Measurements from ENCODE around the gene PRKACB.
A peak's percentile ranks its signal among the peaks of the same experiment; 100 is the strongest.
"Not testable (repeated sequence)": the region's sequence is repeated elsewhere in the genome, so short reads cannot be mapped to it uniquely, and the experiment has no call there.

PRKACB gene

DNA sequence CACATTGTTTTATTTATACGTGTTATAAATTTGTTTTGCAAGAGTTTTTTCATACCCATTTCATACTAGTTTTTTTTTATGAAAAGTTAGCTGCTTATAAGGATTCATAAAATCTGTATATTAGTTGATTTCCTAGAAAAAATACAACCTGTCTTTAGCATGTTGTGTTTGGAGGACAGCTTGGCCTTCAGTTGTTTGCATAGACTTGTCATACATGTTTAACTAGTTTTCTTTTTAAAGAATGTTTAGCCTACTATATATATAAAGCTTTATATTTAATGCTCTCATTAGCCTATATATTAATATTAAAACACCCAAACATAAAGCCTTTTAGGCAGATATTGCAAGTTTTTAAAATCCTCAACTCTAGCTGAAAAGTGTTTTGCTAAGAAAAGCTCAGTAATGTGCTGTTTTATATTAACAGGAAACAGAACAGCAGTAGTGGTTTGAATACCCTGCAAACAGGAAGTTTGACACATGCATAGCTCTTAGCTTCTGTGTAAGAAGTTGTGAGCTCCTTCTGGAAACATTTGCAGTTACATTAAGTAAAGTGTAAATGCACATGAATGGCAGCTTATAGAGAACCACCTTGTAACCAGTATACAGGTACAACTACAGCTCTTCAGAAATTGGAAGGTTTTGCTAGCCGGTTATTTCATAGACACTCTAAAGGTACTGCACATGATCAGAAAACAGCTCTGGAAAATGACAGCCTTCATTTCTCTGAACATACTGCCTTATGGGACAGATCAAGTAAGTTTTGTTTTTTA lies at the start of gene PRKACB:
Gene PRKACB, plus strand, starts transcription at position 476 of the 770 bp plus-strand sequence. Its CDS starts 91 bp downstream, at position 567.
- DNase-seq (ENCODE audit: low spot score): peak; percentile 24

DNA sequence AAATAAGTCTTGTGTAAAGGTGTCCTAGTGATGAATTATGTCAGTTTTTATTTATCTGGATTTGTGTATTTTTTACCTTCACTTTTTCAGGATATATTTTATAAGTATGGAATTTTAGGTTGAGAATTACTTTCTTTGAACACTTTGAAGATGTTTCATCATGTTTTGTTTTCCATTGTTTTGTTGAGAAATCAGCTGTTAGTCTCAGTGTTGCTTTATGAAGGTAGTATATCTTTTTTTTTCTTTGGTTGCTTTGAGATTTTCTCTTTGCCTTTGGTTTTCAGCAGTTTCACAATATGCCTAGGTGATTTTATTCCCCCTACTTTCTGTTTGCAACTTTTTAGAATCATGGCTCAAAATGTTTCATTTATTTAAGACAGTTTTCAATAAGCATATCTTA lies 48.8 kb upstream of the PRKACB start:
- DNase-seq (ENCODE audit: low spot score): no peak

DNA sequence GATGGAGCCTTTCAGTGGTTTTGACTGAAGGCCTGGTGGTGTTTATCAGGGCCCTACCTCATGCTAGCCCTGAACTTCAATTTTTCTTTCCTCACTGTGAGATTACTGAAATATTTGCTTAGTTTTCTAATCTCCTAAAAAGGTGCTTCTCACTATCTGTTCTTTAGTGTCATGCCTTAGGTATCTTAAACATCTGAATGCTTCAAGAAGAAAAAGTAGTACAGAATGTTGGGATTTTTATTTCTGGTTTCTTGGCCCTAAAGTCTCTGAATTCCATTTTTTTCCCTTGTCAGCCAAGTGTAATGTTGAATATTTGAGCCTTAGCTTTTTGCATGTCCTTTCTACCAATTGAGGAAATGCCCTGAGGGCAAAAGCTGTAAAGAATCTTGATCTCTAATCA lies 47.9 kb upstream of the PRKACB start:
- DNase-seq (ENCODE audit: low spot score): no peak

DNA sequence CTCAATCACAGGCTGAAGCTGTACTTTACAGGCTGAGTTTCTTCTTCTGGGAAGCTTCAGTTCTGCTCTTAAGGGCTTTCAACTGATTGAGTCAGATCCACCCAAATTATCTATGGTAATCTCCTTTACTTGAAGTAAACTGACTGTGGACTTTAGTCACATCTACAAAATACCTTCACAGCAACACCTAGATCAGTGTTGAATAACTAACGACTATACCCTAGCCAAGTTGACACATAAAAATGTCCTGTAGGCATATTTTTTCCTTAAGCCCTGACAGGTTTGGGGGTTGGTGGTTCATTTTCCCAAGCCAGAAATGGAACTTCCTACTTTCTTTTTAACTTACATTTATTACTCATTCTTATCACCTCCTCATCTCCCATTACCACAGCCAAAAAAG lies 42.9 kb upstream of the PRKACB start:
- no peak for DNase-seq (ENCODE audit: low spot score)

DNA sequence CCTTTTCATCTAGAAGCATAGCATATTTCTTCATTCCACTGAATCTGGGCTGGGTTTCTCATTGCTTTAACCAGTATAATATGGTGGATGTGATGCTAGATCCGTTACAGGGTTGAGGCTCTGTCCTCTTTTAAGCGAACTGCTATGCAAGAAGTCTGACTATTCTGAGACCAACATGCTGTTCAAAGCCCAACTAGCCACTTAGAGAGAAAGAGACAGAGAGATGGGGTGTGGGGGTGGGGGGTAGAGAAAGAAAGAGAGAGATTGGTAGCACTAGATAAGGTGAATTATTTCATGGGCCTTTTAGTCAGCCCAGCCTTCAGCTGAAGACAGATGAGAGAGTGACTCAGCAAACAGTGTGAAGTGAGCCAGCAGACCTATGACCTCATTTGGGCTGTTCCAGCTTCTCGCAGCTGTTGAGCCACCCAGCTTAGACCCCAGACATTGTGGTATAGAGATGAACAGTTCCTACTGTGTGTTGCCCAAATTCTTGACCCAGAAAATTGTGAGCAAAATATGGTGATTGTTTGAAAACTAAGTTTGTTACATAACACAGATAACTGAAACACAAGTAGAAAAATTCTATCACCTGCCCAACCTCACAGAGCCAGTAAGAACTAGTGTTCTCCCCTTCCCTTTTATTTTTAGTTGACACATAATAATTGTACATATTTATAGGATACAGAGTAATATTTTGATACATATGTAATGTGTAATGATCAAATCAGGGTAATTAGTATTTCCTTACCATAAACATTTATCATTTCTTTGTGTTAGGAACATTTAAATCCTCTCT lies 40.7 kb upstream of the PRKACB start:
- DNase-seq (ENCODE audit: low spot score): peak; percentile 50

DNA sequence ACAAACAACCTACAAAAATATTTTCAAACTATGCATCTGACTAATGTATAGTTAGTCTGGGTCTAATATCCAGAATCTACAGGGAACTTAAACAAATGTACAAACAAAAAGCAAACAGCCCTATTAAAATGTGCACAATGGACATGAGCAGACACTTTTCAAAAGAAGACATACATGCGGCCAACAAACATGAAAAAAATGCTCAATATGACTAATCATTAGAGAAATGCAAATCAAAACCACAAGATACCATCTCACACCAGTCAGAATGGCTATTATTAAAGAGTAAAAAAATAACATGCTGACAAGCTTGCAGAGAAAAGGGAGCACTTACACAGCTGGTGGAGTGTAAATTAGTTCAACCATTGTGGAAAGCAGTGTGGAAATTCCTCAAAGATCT lies 36.5 kb upstream of the PRKACB start:
- DNase-seq (ENCODE audit: low spot score): not testable (repeated sequence)

DNA sequence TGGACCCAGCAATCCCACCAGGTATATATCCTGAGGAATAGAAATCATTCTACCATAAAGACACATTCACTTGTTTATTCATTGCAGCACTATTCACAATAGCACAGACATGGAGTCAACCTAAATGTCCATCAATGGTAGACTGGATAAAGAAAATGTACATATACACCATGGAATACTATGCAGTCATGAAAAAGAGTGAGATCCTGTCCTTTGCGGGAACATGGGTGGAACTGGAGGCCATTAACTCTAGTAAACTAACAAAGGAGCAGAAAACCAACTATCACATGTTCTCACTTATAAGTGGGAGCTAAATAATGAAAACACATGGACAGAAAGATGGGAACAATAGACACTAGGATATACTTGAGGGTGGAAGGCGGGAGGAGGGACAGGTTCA lies 36.1 kb upstream of the PRKACB start:
- DNase-seq (ENCODE audit: low spot score): no peak

DNA sequence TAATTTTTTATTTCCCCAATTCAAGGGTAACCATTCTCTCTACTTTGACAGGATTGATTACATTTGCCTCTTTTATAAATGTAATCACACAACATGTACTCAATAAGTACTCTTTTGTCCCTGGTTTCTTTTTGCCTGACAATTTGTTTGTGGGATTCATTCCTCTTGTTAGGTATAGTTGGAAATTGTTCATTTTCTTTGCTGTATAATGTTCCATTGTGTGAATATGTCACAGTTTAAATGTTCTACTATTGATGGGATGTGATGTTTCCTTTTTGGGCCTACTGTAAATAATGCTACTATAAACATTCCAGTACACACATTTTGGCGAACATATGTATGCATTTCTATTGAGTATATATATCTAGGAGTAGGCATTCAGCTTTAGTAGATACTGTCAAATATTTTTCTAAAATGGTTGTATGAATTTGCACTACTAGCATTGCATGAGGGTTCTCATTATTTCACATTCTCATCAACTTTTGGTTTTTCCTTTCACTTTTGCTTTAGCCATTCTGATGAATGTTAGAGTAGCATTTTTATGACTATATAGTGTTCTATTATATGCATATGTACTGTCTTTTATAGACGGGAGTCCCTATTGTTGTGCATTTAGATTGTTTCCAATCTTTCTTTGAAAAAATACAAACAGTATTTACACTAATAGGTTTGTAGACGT lies 35.0 kb upstream of the PRKACB start:
- DNase-seq (ENCODE audit: low spot score): no peak

DNA sequence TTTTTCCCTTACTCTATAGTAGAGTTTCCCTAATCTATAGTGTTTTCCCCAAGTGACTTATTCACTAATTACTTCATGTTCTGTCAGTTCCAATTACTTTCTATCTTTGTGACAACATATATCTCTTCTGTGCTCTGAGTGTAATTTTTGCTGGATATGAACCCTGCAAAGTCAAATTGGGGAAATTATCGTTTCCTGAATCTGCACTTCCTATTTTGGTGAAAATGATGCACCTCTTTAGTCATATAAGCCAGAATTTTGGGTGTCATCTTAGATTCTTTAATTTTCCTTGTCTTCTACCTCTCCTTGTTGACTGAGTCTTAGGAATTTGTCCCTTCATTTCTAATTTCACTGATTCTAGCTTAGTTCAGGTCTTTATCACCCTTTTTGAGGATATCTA lies 33.4 kb upstream of the PRKACB start:
- no peak for DNase-seq (ENCODE audit: low spot score)

DNA sequence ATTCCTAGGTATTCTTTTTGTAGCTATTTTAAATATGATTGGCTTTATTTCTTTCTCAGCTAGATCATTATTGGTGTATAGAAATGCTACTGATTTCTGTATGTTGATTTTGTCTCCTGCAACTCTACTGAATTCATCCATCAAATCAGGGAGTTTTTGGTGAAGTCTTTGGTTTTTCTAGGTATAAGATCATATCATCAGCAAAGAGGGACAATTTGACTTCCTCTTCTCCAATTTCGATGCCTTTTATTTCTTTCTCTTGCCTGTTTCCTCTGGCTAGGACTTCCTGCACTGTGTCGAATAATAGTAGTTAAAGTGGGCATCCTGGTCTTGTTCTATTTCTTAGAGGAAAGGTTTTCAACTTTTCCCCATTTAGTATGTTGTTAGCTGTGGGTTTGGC lies 27.5 kb upstream of the PRKACB start:
- no peak for DNase-seq (ENCODE audit: low spot score)

DNA sequence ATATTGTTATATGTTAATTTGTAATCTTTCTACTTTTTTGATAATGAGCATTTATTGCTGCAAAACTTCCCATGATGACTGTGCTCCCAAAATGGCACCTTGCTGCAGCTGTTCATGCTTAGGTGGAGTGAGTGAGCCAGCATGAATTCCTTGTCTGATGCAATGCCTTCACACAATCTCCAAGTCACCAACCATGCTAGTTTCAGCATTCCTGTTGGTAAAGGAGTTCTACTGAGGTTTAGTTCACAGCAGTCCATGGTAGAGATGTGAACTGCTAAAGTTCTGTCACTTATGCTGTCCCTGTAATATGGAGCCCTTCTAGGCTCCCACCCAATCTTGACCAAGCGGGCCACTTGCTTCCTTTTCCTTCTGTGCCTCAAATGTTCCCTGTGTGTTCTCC lies 26.2 kb upstream of the PRKACB start:
- no peak for DNase-seq (ENCODE audit: low spot score)

DNA sequence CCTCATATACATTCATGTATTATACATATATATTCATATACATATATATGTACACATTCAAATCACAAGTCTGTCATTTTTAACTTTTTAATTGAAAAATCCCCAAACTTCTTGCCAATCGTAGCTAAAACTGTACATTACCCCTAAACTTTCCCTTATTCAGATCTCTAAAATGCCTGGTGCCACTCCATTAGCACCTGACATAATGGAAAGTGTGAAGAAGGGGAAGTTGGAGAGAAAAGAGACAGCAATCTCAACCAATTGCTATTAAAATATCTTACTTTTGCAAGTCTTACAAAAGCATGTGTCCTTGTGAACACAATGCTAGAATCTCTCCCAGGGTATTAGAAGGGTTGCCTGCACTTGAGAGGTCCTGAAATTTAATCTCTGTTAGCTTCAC lies 22.7 kb upstream of the PRKACB start:
- DNase-seq (ENCODE audit: low spot score): no peak

DNA sequence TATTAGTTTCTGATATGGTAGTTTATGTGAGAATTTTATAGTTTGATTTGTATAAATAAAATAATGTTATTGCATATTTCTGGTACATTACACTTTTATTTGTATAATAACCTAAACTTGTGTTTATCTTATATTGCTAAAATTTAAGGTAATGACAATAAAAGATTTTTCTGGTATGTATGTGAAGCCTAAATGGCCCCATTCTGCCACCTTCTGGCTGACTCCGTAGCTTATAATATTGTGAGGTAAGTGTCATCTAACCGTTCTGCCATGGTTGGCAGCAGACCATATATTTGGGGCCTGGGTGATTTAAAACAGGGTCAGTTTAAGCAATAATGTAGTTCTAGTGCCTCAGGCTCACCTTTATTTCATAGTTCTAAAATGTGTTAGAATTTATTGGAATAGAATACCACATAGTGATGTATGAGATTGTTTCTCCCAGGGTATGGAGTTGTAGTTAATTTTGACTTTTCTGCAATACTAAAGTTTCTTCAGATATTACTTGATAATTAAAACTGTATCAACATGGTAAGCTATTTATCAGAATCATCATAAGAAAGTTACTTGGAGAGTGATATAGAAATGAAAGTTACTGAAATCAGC lies 21.2 kb upstream of the PRKACB start:
- DNase-seq (ENCODE audit: low spot score): peak; percentile 34

DNA sequence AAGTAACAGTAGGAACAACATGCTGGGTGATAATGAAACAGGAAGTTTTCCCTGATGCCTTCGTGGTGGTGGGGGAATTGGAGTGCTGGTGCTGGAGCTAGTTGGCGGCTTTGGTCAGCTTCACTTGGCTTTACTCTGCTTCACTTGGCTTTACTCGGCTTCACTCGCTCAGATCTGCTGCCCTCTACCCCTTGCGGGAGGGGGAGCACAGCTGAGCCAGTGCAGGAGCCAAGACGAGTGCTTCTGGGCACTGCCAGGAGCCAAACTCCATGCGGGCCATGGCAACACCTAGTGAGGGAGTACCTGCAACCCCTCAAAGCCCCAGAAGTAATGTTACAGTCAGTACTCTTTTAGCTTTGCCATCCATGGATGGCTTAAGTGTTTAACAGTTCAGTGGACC lies 10.6 kb upstream of the PRKACB start:
- DNase-seq (ENCODE audit: low spot score): no peak

DNA sequence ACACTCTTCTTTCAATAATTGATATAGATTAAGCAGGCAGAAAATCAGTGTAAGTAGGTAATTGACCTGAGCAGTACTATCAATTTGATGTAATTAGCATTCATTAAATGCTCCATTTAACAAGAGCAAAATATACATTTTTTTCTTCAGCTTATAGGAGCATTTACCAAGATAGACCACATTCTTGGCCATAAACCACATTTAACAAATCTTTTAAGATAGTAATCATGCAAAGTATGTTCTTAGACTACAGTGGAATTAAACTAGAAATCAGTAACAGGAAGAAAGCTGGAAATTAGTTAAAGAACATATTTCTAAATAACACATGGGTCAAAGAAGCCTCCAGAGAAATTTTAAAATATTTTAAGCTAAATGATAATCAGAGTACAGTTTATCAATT lies 8.7 kb upstream of the PRKACB start:
- DNase-seq (ENCODE audit: low spot score): no peak

DNA sequence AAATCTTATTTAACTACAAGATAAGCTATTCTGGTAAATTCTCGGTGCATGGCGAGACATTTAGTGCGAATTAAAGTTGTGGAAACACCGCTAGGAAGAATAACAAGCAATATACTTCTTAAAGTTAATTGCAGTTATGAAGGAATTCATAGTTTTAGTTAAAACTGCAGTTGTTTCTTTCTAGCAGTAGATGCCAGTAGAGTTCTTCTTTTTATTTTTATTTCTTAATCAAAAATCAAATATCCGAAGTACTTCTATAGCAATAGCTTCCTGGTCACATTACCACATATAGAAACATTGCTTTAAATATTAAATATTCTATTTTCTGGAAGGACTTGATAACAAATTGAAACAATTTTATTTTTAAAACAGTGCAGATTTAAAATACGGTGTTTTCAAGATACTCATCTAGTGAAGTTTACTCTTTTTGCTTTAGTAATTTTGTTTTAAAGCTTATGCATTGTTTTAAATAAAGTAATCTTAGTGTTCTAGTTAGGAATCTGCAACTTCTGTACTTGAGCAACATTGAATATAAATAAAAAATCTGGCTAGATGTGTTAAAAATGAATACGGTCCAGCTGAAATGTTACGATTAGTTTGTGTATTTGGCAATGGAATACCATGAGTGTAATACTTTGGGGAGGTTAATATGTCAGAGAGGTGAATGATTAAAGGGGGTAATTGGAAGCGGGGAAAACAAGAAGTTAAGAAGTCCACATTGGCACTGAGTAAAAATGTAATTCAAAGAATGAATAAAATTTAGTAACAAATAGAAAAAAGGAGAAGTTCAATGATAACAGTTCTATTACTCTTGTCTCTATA lies 2.7 kb upstream of the PRKACB start:
- no peak for DNase-seq (ENCODE audit: low spot score)

DNA sequence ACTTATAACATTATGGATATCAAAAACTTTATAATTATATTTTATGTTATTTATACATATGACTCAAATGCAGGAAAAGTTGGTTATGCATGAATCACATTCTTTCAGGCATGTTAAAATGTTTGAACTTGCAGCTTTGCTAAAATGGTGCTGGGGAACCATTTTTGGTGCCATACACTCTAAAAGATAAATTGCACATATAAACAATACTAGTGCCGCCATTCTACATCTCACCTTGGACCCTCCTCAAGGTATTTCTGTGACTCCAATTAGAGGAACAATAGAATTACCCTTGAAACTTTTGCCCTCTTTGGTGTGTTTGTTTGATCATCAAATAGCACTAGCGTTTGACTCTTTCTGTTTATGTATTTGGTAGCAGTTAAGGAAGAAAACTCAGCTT lies 997 bp downstream of the PRKACB start:
- peak; percentile 24 for DNase-seq (ENCODE audit: low spot score)

DNA sequence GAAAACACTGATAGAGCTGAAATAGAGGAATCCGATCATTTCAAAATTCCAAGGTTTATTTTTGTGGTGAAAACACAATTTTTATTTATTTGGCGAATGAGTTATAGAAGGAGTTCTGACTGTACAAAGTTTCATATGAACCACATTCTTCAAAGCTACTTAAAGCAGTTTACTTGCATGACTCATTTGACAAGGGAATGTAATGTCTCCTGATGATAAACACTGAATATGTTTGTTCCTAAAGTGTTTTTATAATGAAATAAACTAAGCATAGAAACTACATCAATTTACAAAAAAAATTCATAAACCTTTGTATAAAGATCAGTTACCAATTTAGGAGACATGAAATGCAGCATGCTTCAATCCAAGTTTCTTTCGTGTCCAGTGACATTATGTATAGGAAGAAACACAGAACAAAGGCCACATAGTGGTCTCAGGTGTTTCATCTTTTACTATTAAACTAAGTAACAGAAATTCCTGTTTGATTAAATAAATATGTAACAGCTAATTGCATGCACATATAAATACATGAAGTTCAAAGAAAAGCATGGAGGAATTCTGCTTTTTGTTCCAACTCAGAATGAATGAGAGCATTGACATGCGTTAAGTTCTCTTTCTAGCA lies 2.5 kb downstream of the PRKACB start:
- peak; percentile 24 for DNase-seq (ENCODE audit: low spot score)

DNA sequence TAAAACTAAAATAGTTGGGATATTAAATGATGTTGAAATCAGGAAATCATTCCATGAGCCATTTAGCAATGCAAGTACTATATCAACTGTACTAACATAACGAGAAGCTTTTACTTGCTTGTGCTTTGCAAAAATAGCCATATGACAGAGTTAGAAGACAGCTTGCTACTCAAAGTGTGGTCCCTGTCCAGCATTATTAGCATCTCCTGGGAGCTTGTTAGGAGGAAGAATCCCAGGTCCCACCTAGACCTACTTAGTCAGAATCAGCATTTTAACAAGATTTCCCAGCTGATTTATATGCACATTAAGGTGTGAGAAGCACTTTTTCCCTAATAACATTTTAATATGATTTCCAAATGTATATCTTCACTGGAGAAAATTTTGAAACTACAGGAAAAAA lies 4.7 kb downstream of the PRKACB start:
- DNase-seq (ENCODE audit: low spot score): no peak

DNA sequence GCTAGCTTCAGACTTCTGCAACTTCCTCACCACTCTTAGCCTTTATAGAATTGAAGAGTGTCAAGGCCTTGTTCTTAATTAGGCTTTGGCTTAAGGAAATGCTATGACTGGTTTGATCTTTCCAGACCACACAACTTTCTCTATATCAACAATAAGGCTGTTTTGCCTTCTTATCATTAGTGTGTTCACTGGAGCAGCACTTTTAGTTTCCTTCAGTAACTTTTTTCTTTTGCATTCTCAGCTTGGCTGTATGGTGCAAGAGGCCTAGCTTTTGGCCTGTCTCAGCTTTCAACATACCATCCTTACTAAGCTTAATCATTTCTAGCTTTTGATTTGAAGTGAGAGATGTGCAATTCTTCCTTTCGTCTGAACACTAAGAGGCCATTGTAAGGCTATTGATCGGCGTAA lies 8.6 kb downstream of the PRKACB start:
- no peak for DNase-seq (ENCODE audit: low spot score)

DNA sequence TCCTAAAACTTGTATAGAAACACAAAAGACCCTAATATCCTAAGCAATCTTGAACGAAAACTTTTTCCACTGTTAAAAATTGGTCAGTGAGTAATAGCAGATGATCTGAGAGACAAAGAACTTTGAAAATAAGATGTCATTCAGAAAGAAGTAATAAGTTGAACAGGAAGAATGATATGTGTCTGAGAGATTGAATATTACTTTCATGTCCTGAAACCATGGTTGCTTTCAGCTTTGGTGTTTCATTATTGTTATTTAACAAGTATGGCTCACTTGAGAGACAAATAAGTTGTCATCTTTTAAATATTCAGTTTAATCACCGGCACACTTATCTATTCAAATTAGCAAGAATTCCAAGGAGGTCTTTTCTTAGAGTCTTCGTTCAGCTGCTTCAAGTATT lies 11.4 kb downstream of the PRKACB start:
- DNase-seq (ENCODE audit: low spot score): no peak
